K562 (cell line): ENCODE results near the gene CHST15. TPM values are rescaled to one million over a fixed set of nuclear protein-coding genes. Genes with fewer than 3 reads are reported as not detected.

Source experiments
- ATAC-seq: fragments of 200-7000 bp; cut with Tn5 transposase; 3 replicates; pipeline ENCODE4 v1.9.1; 2020; ENCODE audit warnings: moderate library complexity
- BruUV-seq: library from RNA; stranded (reverse); fragments of 400-500 nt; replicated peaks from 2 replicates; lab custom pipeline; 2021; lab: Mats Ljungman, UMichigan
- CTCF ChIA-PET: fragments of 300-600 bp; formaldehyde crosslinking; extraction: SDS; loops from one replicate; lab custom pipeline; 2021; ENCODE audit warnings: low intra/inter-chr PET ratio; lab: Yijun Ruan, JAX
- POLR2A ChIA-PET: fragments of 300-600, 350-650 bp; sonication (Branson Sonifier 250); formaldehyde crosslinking; extraction: SDS; loops from one replicate; lab custom pipeline; 2021; ENCODE audit warnings: antibody characterized with exemption, inconsistent platforms; lab: Yijun Ruan, JAX
- DNase-seq, 4 experiments: peaks; one replicate each; pipeline versions ENCODE4 v3.0.0 to v3.0.0-alpha.2; 2011 to 2018; ENCODE audit warnings: low spot score in 3 of 4, mixed read lengths in 3 of 4; ENCODE audit errors: extremely low read depth in 1 of 4
- FAIRE-seq: peaks from 2 replicates; lab custom pipeline; 2011; peaks lifted over from hg19 to GRCh38; lab: Jason Lieb, UNC
- H2AFZ ChIP-seq: 2 replicates; pipeline ENCODE4 v1.6.0; 2011; ENCODE audit warnings: low read depth, low read length, control low read depth, inconsistent platforms
- H3K27ac ChIP-seq: fragments of 200-600 bp; 3 replicates; pipeline ENCODE4 v1.8.0; 2011; ENCODE audit warnings: low read depth, mild to moderate bottlenecking, control low read depth, inconsistent platforms, low read length, moderate library complexity, mixed read lengths; ENCODE audit errors: extremely low read depth
- H3K27me3 ChIP-seq, 2 experiments: fragments of 300-600 bp in 1 of 2; 2 replicates in 1 of 2; 3 replicates in 1 of 2; pipeline versions ENCODE4 v1.6.0 to v1.8.0; 2011; ENCODE audit warnings: inconsistent platforms in 2 of 2, low read length in 2 of 2, mild to moderate bottlenecking in 1 of 2, mixed read lengths in 1 of 2, moderate library complexity in 1 of 2; ENCODE audit not compliant: control insufficient read depth in 2 of 2, insufficient read depth in 2 of 2
- H3K36me3 ChIP-seq: fragments of 300-600 bp; 3 replicates; pipeline ENCODE4 v1.8.0; 2011; ENCODE audit warnings: mild to moderate bottlenecking, low read length, inconsistent platforms; ENCODE audit not compliant: control insufficient read depth, insufficient read depth
- H3K4me1 ChIP-seq, 2 experiments: fragments of 200-600 bp in 1 of 2; replicated peaks in 1 of 2; 2 replicates in 1 of 2; 3 replicates in 1 of 2; pipeline versions ENCODE4 v1.5.1 to v1.8.0; 2011; ENCODE audit warnings: inconsistent platforms in 2 of 2, low read length in 2 of 2, mild to moderate bottlenecking in 1 of 2, mixed read lengths in 1 of 2, moderate library complexity in 1 of 2; ENCODE audit not compliant: control insufficient read depth in 2 of 2, insufficient read depth in 2 of 2
- H3K4me2 ChIP-seq: 2 replicates; pipeline ENCODE4 v1.6.1; 2011; ENCODE audit warnings: low read length, control low read depth, inconsistent platforms, mixed read lengths; ENCODE audit not compliant: insufficient read depth
- H3K4me3 ChIP-seq: fragments of 200-600 bp; sonication (generic), shearing (Covaris generic); 2 replicates; pipeline ENCODE4 v1.5.1; 2016; ENCODE audit warnings: control low read depth, inconsistent platforms
- H3K79me2 ChIP-seq: fragments of 200-600 bp; 3 replicates; pipeline ENCODE4 v1.8.0; 2011; ENCODE audit warnings: low read length, inconsistent platforms; ENCODE audit not compliant: control insufficient read depth, insufficient read depth
- H3K9ac ChIP-seq, 2 experiments: 2 replicates each; pipeline versions ENCODE4 v1.6.0 to v1.6.1; 2011; ENCODE audit warnings: low read depth in 2 of 2, low read length in 2 of 2, control low read depth in 1 of 2, inconsistent platforms in 1 of 2, mild to moderate bottlenecking in 1 of 2, mixed read lengths in 1 of 2; ENCODE audit not compliant: insufficient read depth in 1 of 2
- H3K9me1 ChIP-seq: one replicate; pipeline ENCODE4 v1.6.0; 2011; ENCODE audit warnings: inconsistent platforms, mild to moderate bottlenecking, low read length, moderate library complexity; ENCODE audit not compliant: control insufficient read depth, insufficient read depth
- H3K9me3 ChIP-seq: replicated peaks from 2 replicates; pipeline ENCODE4 v1.5.1; 2011; ENCODE audit warnings: low read depth, low read length, inconsistent platforms; ENCODE audit not compliant: control insufficient read depth, insufficient read depth
- H4K20me1 ChIP-seq: replicated peaks from 2 replicates; pipeline ENCODE4 v1.6.1; 2011; ENCODE audit warnings: low read length, inconsistent platforms, mixed read lengths; ENCODE audit not compliant: control insufficient read depth, insufficient read depth
- ARID3A ChIP-seq: IDR thresholded peaks from 2 replicates; pipeline ENCODE4 v1.6.1; 2012; ENCODE audit warnings: low read depth, low read length, improper control_type of control experiment, borderline replicate concordance
- BRD4 ChIP-seq: fragments of 200-600 bp; sonication (generic); IDR thresholded peaks from 2 replicates; pipeline ENCODE4 v1.6.1; 2017; ENCODE audit warnings: inconsistent platforms
- DPF2 ChIP-seq: fragments of 450-650 bp; IDR thresholded peaks from 2 replicates; pipeline ENCODE4 v1.6.1; 2016
- ESRRA ChIP-seq: fragments of 450-650 bp; IDR thresholded peaks from 2 replicates; pipeline ENCODE4 v1.6.1; 2014; ENCODE audit warnings: low read depth, mild to moderate bottlenecking, moderate library complexity, borderline replicate concordance
- ETS2 ChIP-seq: IDR thresholded peaks from 2 replicates; pipeline ENCODE4 v1.6.1; 2016; ENCODE audit warnings: borderline replicate concordance, missing genetic modification characterization, mild to moderate bottlenecking, moderate library complexity, missing compliant biosample characterization; ENCODE audit not compliant: poor library complexity, severe bottlenecking
- FOXA3 ChIP-seq, 2 experiments: fragments of 450-650 bp in 1 of 2; sonication (generic) in 1 of 2; formaldehyde crosslinking; IDR thresholded peaks in 1 of 2; conservative IDR thresholded peaks in 1 of 2; 2 replicates each; pipeline versions ENCODE4 v1.4.0 to v1.8.0; 2020 to 2022; ENCODE audit warnings: mild to moderate bottlenecking in 2 of 2, missing genetic modification reagents in 1 of 2
- GTF2F1 ChIP-seq: IDR thresholded peaks from 2 replicates; pipeline ENCODE4 v1.6.1; 2011; ENCODE audit warnings: low read depth, low read length, improper control_type of control experiment
- L3MBTL2 ChIP-seq: fragments of 450-650 bp; IDR thresholded peaks from 2 replicates; pipeline ENCODE4 v1.6.1; 2016; ENCODE audit warnings: mild to moderate bottlenecking, moderate library complexity
- NFIC ChIP-seq: fragments of 450-650 bp; IDR thresholded peaks from 2 replicates; pipeline ENCODE4 v1.6.1; 2017; ENCODE audit warnings: mild to moderate bottlenecking, inconsistent platforms
- NRF1 ChIP-seq, 2 experiments: fragments of 450-650 bp; IDR thresholded peaks in 1 of 2; conservative IDR thresholded peaks in 1 of 2; 2 replicates each; pipeline ENCODE4 v1.6.1; 2014; ENCODE audit warnings: mild to moderate bottlenecking in 2 of 2
- SIN3B ChIP-seq: fragments of 450-650 bp; IDR thresholded peaks from 2 replicates; pipeline ENCODE4 v1.6.1; 2017; ENCODE audit warnings: low read depth, mild to moderate bottlenecking, moderate library complexity
- STAT6 ChIP-seq: sonication (generic); formaldehyde crosslinking; IDR thresholded peaks from 2 replicates; pipeline ENCODE4 v1.8.1; 2023; ENCODE audit warnings: mild to moderate bottlenecking, missing genetic modification reagents
- TFAM ChIP-seq: fragments of 250-450 bp; sonication (Bioruptor Pico); conservative IDR thresholded peaks from 2 replicates; pipeline ENCODE4 v1.5.0; 2021; ENCODE audit warnings: mild to moderate bottlenecking, moderate library complexity
- TOE1 ChIP-seq, 2 experiments: fragments of 450-650 bp in 1 of 2; sonication (generic) in 1 of 2; formaldehyde crosslinking in 1 of 2; IDR thresholded peaks; 2 replicates each; pipeline versions ENCODE4 v1.7.1 to v1.8.0; 2016 to 2022; ENCODE audit warnings: borderline replicate concordance in 2 of 2, mild to moderate bottlenecking in 2 of 2, antibody characterized with exemption in 1 of 2, inconsistent platforms in 1 of 2, low read depth in 1 of 2, missing genetic modification reagents in 1 of 2, moderate library complexity in 1 of 2
- TRIM28 ChIP-seq: fragments of 450-650 bp; IDR thresholded peaks from 2 replicates; pipeline ENCODE4 v1.6.1; 2017
- ZBTB1 ChIP-seq: sonication (generic); formaldehyde crosslinking; IDR thresholded peaks from 2 replicates; pipeline ENCODE4 v1.8.1; 2023; ENCODE audit warnings: missing genetic modification reagents, low read depth, mild to moderate bottlenecking, borderline replicate concordance
- ZFP30 ChIP-seq: fragments of 250-450 bp; sonication (Bioruptor Pico); IDR thresholded peaks from 2 replicates; pipeline ENCODE4 v1.8.0; 2022; ENCODE audit warnings: moderate library complexity, mild to moderate bottlenecking, inconsistent platforms, borderline replicate concordance
- ZNF165 ChIP-seq: fragments of 250-450 bp; sonication (Bioruptor Pico); IDR thresholded peaks from 2 replicates; pipeline ENCODE4 v1.4.0; 2020; ENCODE audit warnings: borderline replicate concordance
- ZNF354B ChIP-seq: fragments of 250-450 bp; sonication (Bioruptor Pico); IDR thresholded peaks from 2 replicates; pipeline ENCODE4 v1.4.0; 2020
- WGBS: fragments of 100-300 bp; shearing (Covaris generic); methylation state at CpG from one replicate; pipeline ENCODE4 v1.1.6; 2016; ENCODE audit warnings: low coverage, mixed read lengths; ENCODE audit not compliant: insufficient coverage; ENCODE audit errors: missing lambda C conversion rate; 5-methylcytosine and 5-hydroxymethylcytosine counted together
- in situ Hi-C: fragments of 300-500 bp; cut with MboI; formaldehyde crosslinking; loops from 4 replicates; pipeline ENCODE4 v1.15.0; 2018; ENCODE audit warnings: inconsistent platforms, mixed read lengths
- intact Hi-C: fragments of 100-400 bp; cut with micrococcal nuclease; formaldehyde crosslinking; loops from 2 replicates; pipeline ENCODE4 v1.14.2; 2022
- polyA plus RNA-seq, 8 experiments: library from polyadenylated mRNA; depleted of rRNA in 4 of 8; stranded (reverse) in 5 of 8; unstranded in 3 of 8; fragments of >200 nt; fragmentation: Nextera tagmentation in 2 of 8; fragmentation: Illumina TruSeq in 1 of 8; extraction: Ambion mirVana in 2 of 8; extraction: Trizol in 1 of 8; gene quantifications; 2 replicates each; pipeline versions ENCODE4 v1.2.1 to v1.2.3, GENCODE V29; 2011 to 2014; ENCODE audit warnings: inconsistent platforms in 1 of 8, missing spikeins in 1 of 8
- total RNA-seq, 7 experiments: library from RNA; depleted of rRNA in 6 of 7; stranded (reverse); fragments of >200 nt in 6 of 7; fragmentation: Illumina TruSeq in 2 of 7; extraction: Trizol in 2 of 7; gene quantifications; 2 replicates each; pipeline versions ENCODE4 v1.2.1 to v1.2.3, GENCODE V29; 2011 to 2021; ENCODE audit warnings: low replicate concordance in 1 of 7

Gene CHST15
- total and polyA plus RNA-seq, 9 of the 15 experiments (the other 6 are each of a cell fraction or from before 2014, with no cell fraction given): 0.04 to 0.16 (median 0.08) TPM

- no peak overlapping the region for H2AFZ ChIP-seq
- DNase-seq (no peak), FAIRE-seq (no peak), ATAC-seq (no peak)
- no TSS peak for BruUV-seq
- CTCF ChIA-PET: no interaction called here
- no peak overlapping the region for H3K4me3 ChIP-seq
- WGBS: 4% methylated on average over 14 of the region's 14 CpGs
- no peak overlapping the region for H3K4me2 ChIP-seq
- H3K79me2 ChIP-seq: no peaks in the 10 kb centered on the region
- H3K9me1 ChIP-seq: no peaks in the 10 kb centered on the region
- POLR2A ChIA-PET: interaction anchor here (0.8 kb wide), 1 partner anchor 361 kb away, joined by 3 read pairs; no protein-coding TSS in a partner anchor
- H3K9me3 ChIP-seq: no peaks in the 10 kb centered on the region
- no peak overlapping the region for H3K27ac ChIP-seq
- in situ Hi-C loops (no loop called here), intact Hi-C loops (no loop called here)
- H3K9ac ChIP-seq: no peak overlapping the region
- no peaks in the 10 kb centered on the region for H3K36me3 ChIP-seq
- no peaks in the 10 kb centered on the region for H3K4me1 ChIP-seq
- H3K27me3 ChIP-seq: peaks cover 12 to 62% of the 10 kb centered on the region in 2 experiments; a peak in 4 of 5 replicates
- TF ChIP-seq NRF1 (conservative IDR thresholded peaks at IDR 0.05 in 1 of 2, IDR thresholded peaks at IDR 0.05 in 1 of 2): no peak
- no peak for TF ChIP-seq TFAM (CRISPR knock-in tag)
- no peak for TF ChIP-seq NFIC
- no peak for TF ChIP-seq STAT6
- TF ChIP-seq SIN3B: no peak
- no peak for TF ChIP-seq FOXA3 (CRISPR knock-in tag; conservative IDR thresholded peaks at IDR 0.05 in 1 of 2, IDR thresholded peaks at IDR 0.05 in 1 of 2)
- TF ChIP-seq ESRRA: no peak
- TF ChIP-seq DPF2: no peak
- TF ChIP-seq ZNF354B (CRISPR knock-in tag): no peak
- TF ChIP-seq ARID3A: no peak
- TF ChIP-seq ZBTB1: no peak
- no peak for TF ChIP-seq TOE1 (IDR thresholded peaks at IDR 0.05; ENCODE audit: borderline replicate concordance)
- no peak for TF ChIP-seq TOE1 (CRISPR knock-in tag; IDR thresholded peaks at IDR 0.05; ENCODE audit: borderline replicate concordance, low read depth)
- TF ChIP-seq ZNF165 (CRISPR knock-in tag): no peak
- TF ChIP-seq GTF2F1: no peak
- no peak for TF ChIP-seq L3MBTL2
- TF ChIP-seq ETS2 (tag): no peak
- no peak for TF ChIP-seq TRIM28
- TF ChIP-seq BRD4: no peak
- TF ChIP-seq ZFP30 (CRISPR knock-in tag): no peak
- no peaks in the 10 kb centered on the region for H4K20me1 ChIP-seq
Observed at GRCh38 chr10:124028700-124029480, 64.5 kb downstream of the CHST15 start.
